ENCODE results near the gene ENPP6.
A peak's percentile ranks its signal among the peaks of the same experiment; 100 is the strongest.
"Not testable (repeated sequence)": the region's sequence is repeated elsewhere in the genome, so short reads cannot be mapped to it uniquely, and the experiment has no call there.

ENPP6 gene

GRCh38 chr4:184053434-184053833, 164.2 kb downstream of the ENPP6 start:
- H3K4me3 ChIP-seq (ENCODE audit: low read length), result no peak overlapping the region
- TF ChIP-seq CTCF (IDR thresholded peaks at IDR 0.05; ENCODE audit: insufficient read depth, low read depth, low read length, missing control alignments), result no peak

GRCh38 chr4:184052616-184053015, 165.1 kb downstream of the ENPP6 start:
- H3K4me3 ChIP-seq (ENCODE audit: low read length), result no peak overlapping the region
- TF ChIP-seq CTCF (IDR thresholded peaks at IDR 0.05; ENCODE audit: insufficient read depth, low read depth, low read length, missing control alignments), result no peak
- DNase-seq (ENCODE audit: low read depth), result no peak

More at GRCh38 chr4:184053434-184053833, 164.2 kb downstream of the ENPP6 start:
- peak; percentile 66 for DNase-seq (ENCODE audit: low read depth)

- H3K4me3 ChIP-seq (ENCODE audit: low read length); DNase-seq (ENCODE audit: low read depth): not testable (repeated sequence)
Observed at GRCh38 chr4:184051262-184051661, 166.4 kb downstream of the ENPP6 start.

GRCh38 chr4:184046148-184046547, 171.5 kb downstream of the ENPP6 start:
- H3K4me3 ChIP-seq (ENCODE audit: low read length), result no peak overlapping the region
- DNase-seq (ENCODE audit: low read depth), result no peak
- TF ChIP-seq CTCF (IDR thresholded peaks at IDR 0.05; ENCODE audit: insufficient read depth, low read depth, low read length, missing control alignments), result no peak

- no peak for DNase-seq (ENCODE audit: low read depth)
- H3K4me3 ChIP-seq (ENCODE audit: low read length), result no peak overlapping the region
- no peak for TF ChIP-seq CTCF (IDR thresholded peaks at IDR 0.05; ENCODE audit: insufficient read depth, low read depth, low read length, missing control alignments)
Observed at GRCh38 chr4:184041156-184041555, 176.5 kb downstream of the ENPP6 start.

- DNase-seq (ENCODE audit: low read depth), result peak; percentile 20
- no peak for TF ChIP-seq CTCF (IDR thresholded peaks at IDR 0.05; ENCODE audit: insufficient read depth, low read depth, low read length, missing control alignments)
- H3K4me3 ChIP-seq (ENCODE audit: low read length), result peak overlapping the region; percentile 15
Observed at GRCh38 chr4:184039963-184040383, 177.7 kb downstream of the ENPP6 start.
